H1 (cell line): ENCODE data around the gene TMEM225B. TPM values are rescaled to one million over a fixed set of nuclear protein-coding genes. Genes with fewer than 3 reads are reported as not detected.

ENCODE experiments used
- CTCF ChIA-PET: fragments of 300-600 bp; sonication (Branson Sonifier 250); formaldehyde crosslinking; loops from one replicate; lab custom pipeline; 2021; ENCODE audit not compliant: partially characterized antibody; lab: Charles Lee
- POLR2A ChIA-PET: fragments of 300-600 bp; sonication (Branson Sonifier 250); formaldehyde crosslinking; loops from one replicate; lab custom pipeline; 2021; ENCODE audit warnings: inconsistent platforms; ENCODE audit not compliant: partially characterized antibody; lab: Charles Lee
- DNase-seq, 2 experiments: peaks; one replicate each; pipeline versions ENCODE4 v3.0.0 to v3.0.0-alpha.2; 2010 to 2022; ENCODE audit warnings: low spot score in 2 of 2, low read depth in 1 of 2, mixed read lengths in 1 of 2
- FAIRE-seq: peaks from 2 replicates; lab custom pipeline; 2011; peaks lifted over from hg19 to GRCh38; lab: Jason Lieb, UNC
- H2AFZ ChIP-seq: 2 replicates; pipeline ENCODE4 v1.8.1; 2012; ENCODE audit warnings: low read length, inconsistent platforms
- H2AK5ac ChIP-seq: 2 replicates; pipeline ENCODE4 v1.6.1; 2013; ENCODE audit warnings: low read depth, low read length
- H2BK120ac ChIP-seq: replicated peaks from 2 replicates; pipeline ENCODE3; 2013; ENCODE audit warnings: low read depth, low read length, inconsistent platforms
- H2BK12ac ChIP-seq: 2 replicates; pipeline ENCODE4 v1.6.1; 2013; ENCODE audit warnings: low read depth, low read length
- H2BK15ac ChIP-seq: 2 replicates; pipeline ENCODE4 v1.6.1; 2013; ENCODE audit warnings: low read length
- H2BK20ac ChIP-seq: 2 replicates; pipeline ENCODE4 v1.6.1; 2013; ENCODE audit warnings: low read length
- H2BK5ac ChIP-seq: 2 replicates; pipeline ENCODE4 v1.6.1; 2013; ENCODE audit warnings: low read depth, low read length
- H3K14ac ChIP-seq: 2 replicates; pipeline ENCODE4 v1.6.1; 2013; ENCODE audit warnings: inconsistent platforms; ENCODE audit not compliant: insufficient read length
- H3K18ac ChIP-seq: 2 replicates; pipeline ENCODE4 v1.6.1; 2013; ENCODE audit warnings: low read length; ENCODE audit errors: extremely low read depth
- H3K23ac ChIP-seq: 2 replicates; pipeline ENCODE4 v1.6.1; 2013; ENCODE audit warnings: inconsistent platforms; ENCODE audit not compliant: insufficient read length
- H3K23me2 ChIP-seq: 2 replicates; pipeline ENCODE4 v1.6.1; 2013; ENCODE audit warnings: low read depth, low read length
- H3K27ac ChIP-seq: 2 replicates; pipeline ENCODE4 v1.6.1; 2011; ENCODE audit warnings: low read depth, low read length, inconsistent platforms
- H3K27me3 ChIP-seq, 4 experiments: replicated peaks in 1 of 4; 1 replicate in 1 of 4; 2 replicates in 3 of 4; pipeline versions ENCODE4 v1.6.1 to v1.8.1; 2011 to 2013; ENCODE audit warnings: low read length in 3 of 4, mild to moderate bottlenecking in 3 of 4, inconsistent platforms in 2 of 4, mixed read lengths in 2 of 4, moderate library complexity in 1 of 4; ENCODE audit not compliant: control insufficient read depth in 3 of 4, insufficient read depth in 3 of 4; ENCODE audit errors: extremely low read depth in 1 of 4
- H3K36me3 ChIP-seq, 4 experiments: 2 replicates each; pipeline versions ENCODE4 v1.6.1 to v1.8.1; 2011 to 2013; ENCODE audit warnings: mild to moderate bottlenecking in 4 of 4, low read length in 3 of 4, moderate library complexity in 2 of 4, control low read depth in 1 of 4, inconsistent platforms in 1 of 4; ENCODE audit not compliant: insufficient read depth in 4 of 4, control insufficient read depth in 2 of 4
- H3K4ac ChIP-seq: replicated peaks from 2 replicates; pipeline ENCODE3; 2013; ENCODE audit warnings: low read length, low read depth, mixed read lengths, inconsistent platforms; ENCODE audit not compliant: insufficient read length
- H3K4me1 ChIP-seq, 4 experiments: replicated peaks in 1 of 4; 1 replicate in 1 of 4; 2 replicates in 3 of 4; pipeline versions ENCODE4 v1.6.1 to v1.8.1; 2011 to 2013; ENCODE audit warnings: low read length in 3 of 4, inconsistent platforms in 2 of 4, mixed read lengths in 1 of 4; ENCODE audit not compliant: insufficient read depth in 4 of 4, control insufficient read depth in 3 of 4
- H3K4me2 ChIP-seq, 2 experiments: 2 replicates each; pipeline versions ENCODE4 v1.6.1 to v1.8.1; 2011 to 2013; ENCODE audit warnings: low read depth in 2 of 2, low read length in 2 of 2, control low read depth in 1 of 2, inconsistent platforms in 1 of 2, mild to moderate bottlenecking in 1 of 2; ENCODE audit not compliant: insufficient read depth in 1 of 2
- H3K4me3 ChIP-seq, 4 experiments: fragments of 200-600, 300-600 bp in 1 of 4; sonication (generic), shearing (Covaris generic), sonication (Bioruptor Twin) in 1 of 4; 2 replicates each; pipeline versions ENCODE4 v1.5.1 to v1.8.1; 2011 to 2016; ENCODE audit warnings: low read length in 4 of 4, low read depth in 3 of 4, control low read depth in 2 of 4, inconsistent platforms in 2 of 4, mild to moderate bottlenecking in 2 of 4, mixed read lengths in 1 of 4, moderate library complexity in 1 of 4; ENCODE audit not compliant: insufficient read depth in 2 of 4; ENCODE audit errors: extremely low read depth in 1 of 4
- H3K56ac ChIP-seq: replicated peaks from 2 replicates; pipeline ENCODE3; 2013; ENCODE audit warnings: low read depth, mild to moderate bottlenecking, mixed read lengths, low read length, inconsistent platforms; ENCODE audit not compliant: insufficient read length
- H3K79me1 ChIP-seq: 2 replicates; pipeline ENCODE4 v1.6.1; 2013; ENCODE audit warnings: low read depth, low read length, control low read depth
- H3K79me2 ChIP-seq, 2 experiments: 2 replicates each; pipeline versions ENCODE4 v1.6.1 to v1.8.1; 2012 to 2013; ENCODE audit warnings: low read length in 2 of 2, mild to moderate bottlenecking in 2 of 2, inconsistent platforms in 1 of 2; ENCODE audit not compliant: insufficient read depth in 2 of 2, control insufficient read depth in 1 of 2
- H3K9ac ChIP-seq, 4 experiments: replicated peaks in 1 of 4; 1 replicate in 1 of 4; 2 replicates in 3 of 4; pipeline versions ENCODE4 v1.6.1 to v1.8.1; 2011 to 2013; ENCODE audit warnings: low read depth in 3 of 4, low read length in 3 of 4, control low read depth in 2 of 4, mild to moderate bottlenecking in 2 of 4, moderate library complexity in 2 of 4, inconsistent platforms in 1 of 4; ENCODE audit errors: extremely low read depth in 1 of 4
- H3K9me3 ChIP-seq, 2 experiments: 2 replicates each; pipeline versions ENCODE4 v1.6.1 to v1.8.1; 2012 to 2013; ENCODE audit warnings: mild to moderate bottlenecking in 2 of 2, moderate library complexity in 2 of 2, control low read depth in 1 of 2, inconsistent platforms in 1 of 2, low read depth in 1 of 2, low read length in 1 of 2, mixed read lengths in 1 of 2; ENCODE audit not compliant: insufficient read depth in 2 of 2
- H4K20me1 ChIP-seq, 2 experiments: replicated peaks in 1 of 2; 2 replicates each; pipeline versions ENCODE3 to v1.8.1; 2011 to 2013; ENCODE audit warnings: inconsistent platforms in 2 of 2, low read length in 2 of 2, mild to moderate bottlenecking in 1 of 2; ENCODE audit not compliant: insufficient read depth in 2 of 2, control insufficient read depth in 1 of 2
- H4K5ac ChIP-seq: 2 replicates; pipeline ENCODE4 v1.6.1; 2013; ENCODE audit warnings: low read length, low read depth, mixed read lengths, inconsistent platforms; ENCODE audit not compliant: insufficient read length
- H4K8ac ChIP-seq: 2 replicates; pipeline ENCODE4 v1.8.0; 2013; ENCODE audit warnings: mild to moderate bottlenecking, moderate library complexity, low read length, inconsistent platforms; ENCODE audit not compliant: insufficient read depth; ENCODE audit errors: extremely low read depth
- H4K91ac ChIP-seq: replicated peaks from 2 replicates; pipeline ENCODE3; 2013; ENCODE audit warnings: low read length, mixed read lengths, inconsistent platforms; ENCODE audit not compliant: insufficient read length
- CHD2 ChIP-seq: IDR thresholded peaks from 2 replicates; pipeline ENCODE4 v1.6.1; 2012; ENCODE audit warnings: low read length, improper control_type of control experiment
- CTBP2 ChIP-seq: IDR thresholded peaks from 2 replicates; pipeline ENCODE4 v1.7.0; 2011; ENCODE audit warnings: borderline replicate concordance, mild to moderate bottlenecking, moderate library complexity, mixed read lengths, low read length; ENCODE audit not compliant: insufficient read depth, insufficient read length
- EP300 ChIP-seq, 2 experiments: IDR thresholded peaks; 1 replicate in 1 of 2; 2 replicates in 1 of 2; pipeline ENCODE4 v1.6.1; 2011 to 2012; ENCODE audit warnings: low read depth in 2 of 2, low read length in 2 of 2, mild to moderate bottlenecking in 2 of 2, borderline replicate concordance in 1 of 2, inconsistent platforms in 1 of 2, moderate library complexity in 1 of 2
- EZH2 ChIP-seq: fragments of 200-600 bp; sonication (generic); IDR thresholded peaks from 2 replicates; pipeline ENCODE4 v1.7.1; 2012; ENCODE audit warnings: low read depth, mild to moderate bottlenecking, moderate library complexity, low read length, inconsistent platforms; ENCODE audit not compliant: severe bottlenecking
- JUN ChIP-seq: IDR thresholded peaks from 2 replicates; pipeline ENCODE4 v1.6.1; 2011; ENCODE audit warnings: low read depth, mild to moderate bottlenecking, improper control_type of control experiment, low read length
- MAFK ChIP-seq: IDR thresholded peaks from 2 replicates; pipeline ENCODE4 v1.6.1; 2012; ENCODE audit warnings: low read depth, mild to moderate bottlenecking, improper control_type of control experiment, low read length
- RFX5 ChIP-seq: IDR thresholded peaks from 2 replicates; pipeline ENCODE4 v1.6.1; 2011; ENCODE audit warnings: low read depth, low read length, improper control_type of control experiment, borderline replicate concordance
- SAP30 ChIP-seq: fragments of 300-600 bp; sonication (generic); IDR thresholded peaks from 2 replicates; pipeline ENCODE4 v1.7.1; 2012; ENCODE audit warnings: low read length, moderate library complexity, mild to moderate bottlenecking, inconsistent platforms; ENCODE audit not compliant: insufficient read depth, insufficient replicate concordance
- SIX5 ChIP-seq: IDR thresholded peaks from 2 replicates; pipeline ENCODE4 v1.6.1; 2011; ENCODE audit warnings: mild to moderate bottlenecking, low read depth, low read length
- WGBS, 2 experiments: shearing (Covaris generic) in 1 of 2; methylation state at CpG; one replicate each; pipeline versions ENCODE4 v1.1.6 to v1.1.7; 2013 to 2015; ENCODE audit warnings: low lambda C conversion rate in 2 of 2, mixed read lengths in 2 of 2, inconsistent platforms in 1 of 2, low coverage in 1 of 2, missing lambda C conversion rate in 1 of 2; ENCODE audit not compliant: insufficient replicate concordance in 2 of 2, insufficient coverage in 1 of 2, insufficient read length in 1 of 2; ENCODE audit errors: extremely low coverage in 1 of 2, missing lambda C conversion rate in 1 of 2; 5-methylcytosine and 5-hydroxymethylcytosine counted together
- polyA plus RNA-seq, 7 experiments: library from polyadenylated mRNA; depleted of rRNA in 3 of 7; stranded (reverse) in 5 of 7; unstranded in 2 of 7; fragments of >200 nt in 5 of 7; fragments of 200-250 nt in 2 of 7; gene quantifications; 1 replicate in 5 of 7; 2 replicates in 1 of 7; 4 replicates in 1 of 7; pipeline versions ENCODE4 v1.2.1 to v1.2.3, GENCODE V29; 2011 to 2013; ENCODE audit warnings: missing spikeins in 2 of 7, mixed read lengths in 2 of 7
- total RNA-seq: library from RNA; stranded (reverse); fragmentation: NEBNext Ultra II Directional; extraction: Animal tissue kit (Norgen Biotek cat#: 25700); gene quantifications from 2 replicates; pipeline ENCODE4 v1.2.1, GENCODE V29; 2021
- TF ChIP-seq, protein P1 (sequence below): IDR thresholded peaks from 2 replicates; pipeline ENCODE4 v1.6.1; 2012; ENCODE audit warnings: inconsistent platforms

Gene TMEM225B
- total and polyA plus RNA-seq, 2 of the 8 experiments (the other 6 are each of a cell fraction or from before 2014, with no cell fraction given): 0.68 TPM; not detected in 1

- H3K18ac ChIP-seq: 0 out of 2 replicates have a peak overlapping the region, but pooled peaks have one; percentile 39
- no peak overlapping the region for H3K23ac ChIP-seq
- peak overlapping the region; percentile 82 to 96 for H3K4me2 ChIP-seq
- POLR2A ChIA-PET: interaction anchor here (1.0 to 6.5 kb wide), 9 partner anchors 10 to 171 kb away, joined by 3 to 56 read pairs (median 6); partner anchors contain the start of genes BUD31, PDAP1, TMEM225B and ZKSCAN5
- H3K27me3 ChIP-seq: no peaks in the 10 kb centered on the region
- H3K14ac ChIP-seq: no peak overlapping the region
- H2AFZ ChIP-seq: peak overlapping the region; percentile 85; the same call in 1 of the 2 replicates
- H3K36me3 ChIP-seq: no peaks in the 10 kb centered on the region
- H3K27ac ChIP-seq: 0 out of 2 replicates have a peak overlapping the region, but pooled peaks have one; percentile 15
- peaks cover 8% of the 10 kb centered on the region; the same call in 1 of the 2 replicates for H3K23me2 ChIP-seq
- no peak overlapping the region for H2BK20ac ChIP-seq
- H4K5ac ChIP-seq: no peak overlapping the region
- no peaks in the 10 kb centered on the region for H3K79me1 ChIP-seq
- 78% methylated on average over 10 of the region's 10 CpGs; no CpG with 5 or more reads in 1 of the 2 experiments for WGBS, 2 experiments
- no peak overlapping the region for H3K4ac ChIP-seq
- DNase-seq: no peak
- H3K9ac ChIP-seq: peak overlapping the region in 2 of 4 experiments; percentile 40 to 78; a peak in 3 of 7 replicates
- no peaks in the 10 kb centered on the region for H3K79me2 ChIP-seq
- peak overlapping the region; percentile 40; the same call in 1 of the 2 replicates for H2BK12ac ChIP-seq
- no peak overlapping the region for H3K56ac ChIP-seq
- FAIRE-seq: no peak
- H3K9me3 ChIP-seq: no peaks in the 10 kb centered on the region
- H2BK120ac ChIP-seq: no peak overlapping the region
- 0 out of 2 replicates have a peak overlapping the region, but pooled peaks have one; percentile 4 for H2AK5ac ChIP-seq
- peak overlapping the region; percentile 55 to 67 (median 60); a peak in 7 of 8 replicates for H3K4me3 ChIP-seq
- no peak overlapping the region for H2BK15ac ChIP-seq
- no peak overlapping the region for H2BK5ac ChIP-seq
- H4K91ac ChIP-seq: peak overlapping the region; percentile 68
- no peaks in the 10 kb centered on the region for H4K20me1 ChIP-seq
- peaks cover 0 to 8% (median 3%) of the 10 kb centered on the region in 4 experiments; a peak in 3 of 7 replicates for H3K4me1 ChIP-seq
- CTCF ChIA-PET: interaction anchor here (0.5 to 0.7 kb wide), 2 partner anchors 21 to 23 kb away, joined by 3 to 4 read pairs; partner anchors contain the start of gene ZNF655
- H4K8ac ChIP-seq: peak overlapping the region; percentile 92; the same call in 1 of the 2 replicates
- TF ChIP-seq CTBP2 (no peak), JUN (no peak), RFX5 (no peak), EP300 (IDR thresholded peaks at IDR 0.05; ENCODE audit: borderline replicate concordance in 1 of 2, low read depth in 2 of 2, low read length in 2 of 2) (no peak), CHD2 (no peak), MAFK (no peak), SAP30 (no peak), SIX5 (no peak), EZH2 (no peak)
- TF ChIP-seq, protein P1, sequence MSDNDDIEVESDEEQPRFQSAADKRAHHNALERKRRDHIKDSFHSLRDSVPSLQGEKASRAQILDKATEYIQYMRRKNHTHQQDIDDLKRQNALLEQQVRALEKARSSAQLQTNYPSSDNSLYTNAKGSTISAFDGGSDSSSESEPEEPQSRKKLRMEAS: no peak
Observed at GRCh38 chr7:99579281-99579955, 18.6 kb upstream of the TMEM225B start.
